Superior temporal gyrus (tissue), 1 donor: ENCODE results near the gene SS18.
A peak's percentile ranks its signal among the peaks of the same experiment; 100 is the strongest.
"Not testable (repeated sequence)": the region's sequence is repeated elsewhere in the genome, so short reads cannot be mapped to it uniquely, and the experiment has no call there.

Experiments
- DNase-seq: peaks from one replicate; pipeline ENCODE4 v3.0.0-alpha.2; 2016; ENCODE audit errors: extremely low spot score

The SS18 gene, protein sequence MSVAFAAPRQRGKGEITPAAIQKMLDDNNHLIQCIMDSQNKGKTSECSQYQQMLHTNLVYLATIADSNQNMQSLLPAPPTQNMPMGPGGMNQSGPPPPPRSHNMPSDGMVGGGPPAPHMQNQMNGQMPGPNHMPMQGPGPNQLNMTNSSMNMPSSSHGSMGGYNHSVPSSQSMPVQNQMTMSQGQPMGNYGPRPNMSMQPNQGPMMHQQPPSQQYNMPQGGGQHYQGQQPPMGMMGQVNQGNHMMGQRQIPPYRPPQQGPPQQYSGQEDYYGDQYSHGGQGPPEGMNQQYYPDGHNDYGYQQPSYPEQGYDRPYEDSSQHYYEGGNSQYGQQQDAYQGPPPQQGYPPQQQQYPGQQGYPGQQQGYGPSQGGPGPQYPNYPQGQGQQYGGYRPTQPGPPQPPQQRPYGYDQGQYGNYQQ

DNA sequence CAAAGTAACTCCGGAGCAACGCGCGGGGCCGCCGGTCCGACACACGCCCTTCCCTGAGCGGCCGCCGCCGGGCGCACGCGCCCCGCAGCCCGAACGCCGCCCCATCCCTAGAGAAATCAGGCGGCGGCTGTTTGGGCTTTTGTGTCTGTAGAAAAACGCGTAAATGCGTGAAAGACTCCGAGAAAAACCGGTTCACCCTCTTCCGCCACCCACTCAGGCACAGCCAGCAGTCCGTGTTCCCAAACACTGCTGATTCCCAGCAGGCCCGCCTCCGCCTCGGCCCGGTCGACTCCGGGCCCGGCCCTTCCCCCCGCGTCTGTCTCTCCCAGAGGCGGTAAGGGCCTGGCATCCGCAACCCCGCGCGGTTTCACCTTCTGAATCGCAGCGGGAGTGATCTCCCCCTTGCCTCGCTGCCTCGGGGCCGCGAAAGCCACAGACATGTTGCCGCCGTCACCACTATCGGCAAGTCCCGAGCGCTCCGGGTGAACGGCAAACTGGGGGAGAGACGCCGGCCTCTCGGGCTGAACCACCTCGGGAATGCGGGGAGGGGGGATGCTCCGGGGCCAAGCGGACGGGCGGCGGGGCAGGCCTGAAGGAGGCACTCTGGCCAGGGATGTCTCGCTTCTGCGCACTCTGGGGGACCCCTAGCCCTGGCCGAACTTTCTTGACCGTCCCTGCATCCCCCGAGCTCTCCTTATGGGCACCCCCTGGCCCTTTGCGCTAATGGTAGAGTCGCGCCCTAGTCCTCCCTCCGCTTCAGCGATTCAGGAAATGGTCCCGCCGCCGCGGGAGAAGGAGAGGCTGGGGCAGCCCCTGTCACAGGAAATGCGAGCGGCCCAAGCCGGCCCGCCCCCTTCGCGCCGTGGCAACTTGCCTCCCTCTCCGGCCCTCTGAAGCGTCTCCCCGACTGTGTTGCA is at the start of gene SS18:
SS18 (minus strand) TSS at position 484 of the 917 bp plus-strand sequence; CDS start at position 440, 44 bp downstream.
- DNase-seq, result peak; percentile 95

DNA sequence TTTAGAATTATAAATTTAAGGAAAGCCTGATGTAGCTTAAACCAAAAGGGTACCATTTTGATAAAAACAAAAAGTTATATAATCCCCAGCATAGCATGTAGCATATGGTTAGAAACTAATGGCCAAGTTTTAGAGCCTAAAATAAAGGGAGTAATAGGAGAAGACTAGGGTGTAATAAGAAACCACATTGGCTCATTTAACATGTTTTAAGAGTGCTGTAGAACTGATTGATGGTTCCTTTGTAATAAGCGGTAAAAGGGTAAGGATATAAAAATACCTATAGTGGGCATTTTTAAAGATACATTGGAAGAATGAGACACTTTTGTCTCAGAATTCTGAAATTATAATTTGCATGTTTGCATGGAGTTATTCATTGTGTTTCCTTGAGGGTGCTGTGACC is 45.1 kb upstream of the SS18 start:
- DNase-seq, result no peak

DNA sequence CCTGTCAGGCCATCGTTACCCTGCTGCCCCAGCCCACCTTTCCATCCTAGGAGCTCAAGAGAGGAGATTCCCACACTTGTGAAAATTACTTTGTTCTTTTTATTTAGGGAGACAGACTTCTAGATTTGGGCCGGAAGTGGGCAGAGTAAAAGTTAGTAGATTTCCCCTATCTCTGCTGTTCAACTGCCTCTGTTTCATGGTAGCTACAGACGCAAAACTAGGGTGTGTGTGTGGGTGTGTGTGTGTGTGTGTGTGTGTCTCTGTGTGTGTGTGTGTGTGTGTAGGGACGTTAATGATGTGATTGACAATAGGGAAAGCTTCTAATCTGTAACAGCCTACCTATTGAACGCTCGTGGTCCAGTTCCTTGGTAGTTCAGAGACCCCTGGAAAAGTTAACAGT is 43.7 kb upstream of the SS18 start:
- DNase-seq, result no peak

DNA sequence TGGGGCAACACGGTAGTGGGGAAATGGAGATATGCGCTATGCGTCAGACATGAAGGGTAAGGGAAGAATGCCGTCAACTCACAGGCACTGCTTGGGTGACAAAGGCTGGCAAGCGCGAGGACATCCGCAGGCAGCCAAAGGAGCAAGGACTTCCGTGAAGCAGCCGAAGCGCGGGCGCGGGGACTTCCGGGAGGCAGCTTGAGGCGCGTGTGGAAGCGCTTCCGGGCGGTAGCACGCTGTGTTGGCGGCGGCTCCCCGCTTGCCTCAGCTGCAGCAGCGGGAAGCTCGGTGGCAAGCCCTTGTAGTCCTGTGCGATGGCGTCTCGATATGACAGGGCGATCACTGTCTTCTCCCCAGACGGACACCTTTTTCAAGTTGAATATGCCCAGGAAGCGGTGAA is 43.2 kb upstream of the SS18 start, which contains the start of gene PSMA8:
PSMA8 (plus strand) TSS at position 218 of the 400 bp plus-strand sequence; CDS start at position 315, 97 bp downstream.
- DNase-seq, result no peak

DNA sequence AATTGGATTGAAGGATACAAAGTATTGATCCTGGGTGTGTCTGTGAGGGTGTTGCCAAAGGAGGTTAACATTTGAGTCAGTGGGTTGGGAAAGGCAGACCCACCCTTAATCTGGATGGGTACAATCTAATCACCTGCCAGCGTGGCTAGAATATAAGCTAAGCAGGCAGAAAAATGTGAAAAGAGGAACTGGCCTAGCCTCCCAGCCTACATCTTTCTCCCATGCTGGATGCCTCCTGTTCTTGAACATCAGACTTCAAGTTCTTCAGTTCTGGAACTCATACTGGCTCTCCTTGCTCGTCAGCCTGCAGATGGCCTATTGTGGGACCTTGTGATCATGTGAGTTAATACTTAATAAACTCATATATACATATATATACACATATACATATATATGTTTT is 37.8 kb upstream of the SS18 start:
- not testable (repeated sequence) for DNase-seq

DNA sequence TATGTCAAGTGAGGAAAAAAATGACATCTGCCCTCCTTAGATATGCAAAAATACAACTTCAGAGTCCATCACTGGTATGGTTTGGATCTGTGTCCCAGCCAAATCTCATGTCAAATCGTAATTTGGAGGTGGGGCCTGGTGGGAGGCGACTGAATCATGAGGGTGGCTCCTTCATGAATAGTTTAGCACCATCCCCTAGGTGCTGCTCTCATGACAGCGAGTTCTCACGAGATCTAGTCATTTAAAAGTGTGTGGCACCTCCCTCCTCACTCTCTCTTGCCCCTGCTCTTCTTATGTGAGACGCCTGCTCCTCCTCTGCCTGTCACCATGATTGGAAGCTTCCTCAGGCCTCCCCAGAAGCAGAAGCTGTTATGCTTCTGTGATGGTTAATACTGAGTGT is 37.4 kb upstream of the SS18 start:
- DNase-seq, result no peak

DNA sequence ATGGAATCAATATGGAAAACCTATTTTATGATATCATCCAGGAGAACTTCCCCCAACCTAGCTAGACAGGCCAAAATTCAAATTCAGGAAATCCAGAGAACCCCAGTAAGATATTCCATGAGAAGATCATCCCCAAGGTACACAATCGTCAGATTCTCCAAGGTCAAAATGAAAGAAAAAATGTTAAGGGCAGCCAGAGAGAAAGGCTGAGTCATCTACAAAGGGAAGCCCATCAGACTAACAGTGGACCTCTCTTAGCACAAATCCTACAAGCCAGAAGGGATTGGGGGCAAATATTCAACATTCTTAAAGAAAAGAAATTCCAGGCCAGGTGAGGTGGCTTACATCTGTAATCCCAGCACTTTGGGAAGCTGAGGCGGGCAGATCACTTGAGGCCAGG is 31.6 kb upstream of the SS18 start:
- DNase-seq, result not testable (repeated sequence)

DNA sequence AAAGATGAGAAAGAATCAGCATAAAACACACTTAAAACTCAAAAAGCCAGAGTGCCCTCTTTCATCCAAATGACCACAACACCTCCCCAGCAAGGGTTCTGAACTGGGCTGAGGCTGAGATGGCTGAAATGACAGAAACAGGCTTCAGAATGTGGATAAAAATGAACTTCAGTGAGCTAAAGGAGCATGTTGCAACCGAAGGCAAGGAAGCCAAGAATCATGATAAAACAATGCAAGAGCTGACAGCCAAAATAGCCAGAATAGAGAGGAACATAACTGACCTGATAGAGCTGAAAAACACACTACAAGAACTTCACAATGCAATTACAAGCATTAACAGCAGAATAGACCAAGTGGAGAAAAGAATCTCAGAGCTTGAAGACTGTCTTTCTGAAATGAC is 31.1 kb upstream of the SS18 start:
- no peak for DNase-seq

DNA sequence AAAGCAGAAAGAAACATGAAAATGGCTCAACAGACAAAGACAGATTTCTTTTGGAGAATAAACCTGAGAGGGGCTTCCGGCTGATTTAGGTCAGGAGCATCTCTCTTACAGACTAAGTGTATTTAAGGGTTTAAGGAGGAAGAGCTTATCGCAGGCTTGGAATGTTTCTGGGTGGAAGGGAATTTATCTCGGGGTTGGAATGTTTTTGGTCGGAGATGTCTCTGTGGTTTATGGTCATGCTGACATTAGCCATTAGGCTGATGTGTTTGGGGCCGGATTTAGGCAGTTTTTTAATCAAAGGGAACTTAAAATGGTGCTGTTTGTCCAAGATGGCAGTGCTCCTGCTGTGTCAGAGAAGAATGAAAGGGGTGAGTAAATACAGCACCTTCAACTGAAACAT is 28.8 kb upstream of the SS18 start:
- DNase-seq, result no peak

DNA sequence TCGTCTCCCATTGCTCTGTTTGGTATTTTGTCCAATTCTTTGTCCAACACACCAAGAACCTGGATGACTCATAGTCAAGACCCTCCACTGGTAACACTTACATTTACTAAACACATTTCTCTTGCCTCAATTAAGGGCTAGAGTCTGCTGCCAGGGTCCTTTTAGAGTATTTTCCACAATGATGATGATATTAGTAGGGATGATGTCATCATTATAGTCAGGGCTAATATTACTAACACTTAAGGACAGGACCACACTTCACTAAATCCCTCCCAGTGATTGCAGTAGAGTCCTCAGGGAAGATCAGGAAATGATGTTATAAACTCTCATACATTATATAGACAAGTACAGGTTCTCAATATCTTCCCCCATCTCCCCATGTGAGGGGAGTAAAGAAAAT is 13.6 kb upstream of the SS18 start:
- DNase-seq, result no peak

DNA sequence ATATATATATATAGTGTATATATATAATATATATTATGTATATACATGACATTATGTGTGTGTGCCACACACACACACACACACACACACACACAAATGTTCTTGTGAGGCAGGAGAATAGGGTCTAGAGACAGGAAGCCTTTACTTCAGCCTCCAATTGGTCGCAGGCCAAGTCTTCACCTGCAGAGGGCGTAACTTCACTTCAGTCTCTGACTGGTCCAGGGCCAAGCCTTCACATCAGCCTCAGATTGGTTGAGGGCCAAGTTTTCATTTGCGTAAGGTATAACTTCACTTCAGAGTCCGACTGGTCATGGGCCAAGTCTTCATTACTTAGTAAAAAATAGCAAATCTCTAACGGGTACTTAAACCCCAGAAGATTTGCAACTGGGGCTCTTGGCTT is 13.2 kb upstream of the SS18 start:
- no peak for DNase-seq

DNA sequence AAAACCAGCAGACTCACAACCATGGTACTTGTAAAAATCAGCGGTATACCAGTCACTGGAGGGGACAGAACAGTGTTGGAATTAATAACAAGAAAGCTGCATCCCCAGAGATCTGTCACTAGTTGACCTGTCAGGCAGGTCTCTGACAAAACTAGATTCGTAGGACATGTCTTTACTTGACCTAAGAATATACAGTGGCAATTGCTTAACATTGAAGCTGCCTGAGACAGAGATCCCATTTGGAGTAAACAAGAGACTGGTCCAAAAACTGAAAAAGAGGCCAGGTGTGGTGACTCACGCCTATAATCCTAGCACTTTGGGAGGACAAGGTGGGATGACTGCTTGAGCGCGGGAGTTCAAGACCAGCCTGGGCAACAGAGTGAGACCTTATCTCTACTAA is 7.2 kb upstream of the SS18 start:
- DNase-seq, result no peak

DNA sequence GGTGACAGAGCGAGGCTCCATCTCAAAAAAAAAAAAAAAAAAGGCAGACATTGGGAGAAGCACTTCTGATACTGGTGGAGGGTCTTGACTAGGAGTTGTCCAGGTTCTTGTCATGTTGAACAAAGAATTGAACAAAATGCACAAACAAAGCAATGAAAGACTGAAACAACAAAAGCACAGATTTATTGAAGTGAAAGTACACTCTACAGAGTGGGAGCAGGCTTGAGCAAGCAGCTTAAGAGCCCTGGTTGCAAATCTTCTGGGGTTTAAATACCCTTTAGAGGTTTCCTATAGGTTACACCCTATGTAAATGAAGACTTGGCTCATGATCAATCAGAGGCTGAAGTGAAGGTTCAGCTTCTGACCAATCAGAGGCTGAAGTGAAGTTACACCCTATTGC is 6.4 kb upstream of the SS18 start:
- DNase-seq, result no peak

DNA sequence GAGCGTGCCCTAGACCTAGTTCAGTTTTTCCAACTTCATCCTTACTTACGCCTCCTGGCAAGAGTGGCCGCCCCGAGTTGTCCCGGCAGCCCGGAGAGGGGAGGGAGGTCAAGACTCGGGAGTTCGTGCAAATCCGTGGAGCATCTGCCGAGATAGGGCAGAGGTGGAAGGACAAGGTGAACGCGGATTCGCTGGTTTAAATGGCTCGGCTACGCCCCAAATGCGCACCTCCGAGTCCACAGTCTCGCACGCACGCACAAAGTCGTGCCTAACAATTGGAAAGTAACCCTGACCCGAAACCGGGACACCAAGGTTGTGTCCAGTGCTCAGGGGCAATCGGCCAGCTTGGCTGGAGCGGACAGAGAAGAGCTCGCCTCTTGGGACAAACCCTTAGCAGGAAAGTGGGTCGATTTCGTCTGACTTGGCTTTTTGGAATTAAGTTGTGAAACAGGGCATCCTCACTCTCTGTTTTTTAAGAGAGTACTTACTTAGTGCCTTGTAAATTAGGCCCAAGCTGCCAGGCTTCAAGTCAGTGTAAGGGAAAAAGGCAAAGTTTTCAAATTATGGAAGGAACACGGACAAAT is 726 bp upstream of the SS18 start:
- DNase-seq, result peak; percentile 58

DNA sequence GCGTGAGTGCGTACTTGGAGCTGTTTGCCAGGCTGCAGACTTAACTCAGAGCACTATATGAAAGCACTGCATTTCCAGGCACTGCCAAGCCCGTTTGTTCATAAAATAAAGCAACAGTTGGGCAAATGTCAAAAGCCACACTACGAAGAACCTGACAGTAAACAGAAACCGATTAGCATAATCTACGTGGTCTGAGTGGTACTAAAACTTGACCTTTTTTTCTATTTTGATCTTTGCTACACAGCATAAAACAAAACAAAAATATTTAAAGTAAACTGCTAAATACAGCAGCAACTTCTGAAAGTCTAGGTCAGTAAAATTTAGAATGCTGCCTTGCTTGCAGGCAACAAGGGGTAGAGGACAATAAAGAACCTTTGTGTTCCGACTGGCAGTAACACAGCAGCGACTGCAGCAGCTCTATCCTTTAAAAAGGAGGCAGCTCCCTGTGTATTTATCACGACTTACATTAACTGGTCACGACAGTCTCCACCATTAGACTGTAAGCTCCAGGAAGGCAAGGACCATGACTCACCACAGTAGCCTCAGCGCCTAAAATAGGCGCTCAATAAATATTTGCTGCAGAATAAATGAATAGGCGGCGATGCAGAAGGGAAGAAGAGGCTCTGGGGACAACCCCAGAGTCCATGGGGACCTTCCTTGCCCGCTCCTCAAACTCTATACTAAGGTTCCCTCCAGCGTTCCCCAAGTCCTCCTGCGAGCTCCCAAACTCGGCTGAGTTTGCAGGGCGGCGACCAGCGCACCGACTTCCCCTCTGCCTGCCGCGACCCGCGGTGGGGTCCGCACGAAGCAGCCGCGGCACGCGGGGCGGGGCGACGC is 902 bp downstream of the SS18 start:
- peak; percentile 75 for DNase-seq

DNA sequence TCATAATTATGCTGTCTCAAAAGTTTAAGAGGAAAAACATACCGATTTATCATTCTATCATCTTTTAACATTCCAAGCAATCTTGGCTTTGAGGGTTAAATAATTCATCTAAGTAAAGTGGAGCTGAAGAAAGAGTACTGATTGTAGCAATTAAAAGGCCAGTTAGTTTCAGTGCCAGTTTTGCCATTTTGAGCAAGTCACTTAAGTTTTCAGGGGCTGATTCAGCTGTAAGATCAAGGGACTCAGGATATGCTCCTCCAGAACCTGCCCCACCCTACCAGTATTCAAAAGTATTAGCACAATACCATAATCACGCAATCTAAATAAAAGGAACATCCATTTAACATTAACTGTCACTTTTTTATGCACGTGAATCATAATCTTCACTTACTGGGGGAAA is 1.9 kb downstream of the SS18 start:
- DNase-seq, result no peak

DNA sequence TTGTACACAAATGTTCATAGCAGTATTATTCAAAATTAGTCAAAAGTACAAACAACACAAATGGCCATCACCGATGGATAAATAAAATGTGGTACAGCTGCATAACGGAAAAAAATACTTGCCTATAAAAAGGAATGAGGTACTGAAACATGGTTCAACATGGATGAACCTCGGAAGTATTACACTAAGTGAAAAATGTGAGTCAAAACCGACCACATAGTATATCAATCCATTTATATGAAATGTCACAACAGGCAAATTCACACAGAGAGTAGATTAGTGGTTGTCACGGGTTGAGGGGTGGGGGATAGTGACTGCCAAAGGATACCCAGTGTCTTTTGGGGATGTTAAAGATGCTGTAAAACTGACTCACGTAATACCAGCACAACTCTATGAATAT is 3.5 kb downstream of the SS18 start:
- DNase-seq, result no peak

DNA sequence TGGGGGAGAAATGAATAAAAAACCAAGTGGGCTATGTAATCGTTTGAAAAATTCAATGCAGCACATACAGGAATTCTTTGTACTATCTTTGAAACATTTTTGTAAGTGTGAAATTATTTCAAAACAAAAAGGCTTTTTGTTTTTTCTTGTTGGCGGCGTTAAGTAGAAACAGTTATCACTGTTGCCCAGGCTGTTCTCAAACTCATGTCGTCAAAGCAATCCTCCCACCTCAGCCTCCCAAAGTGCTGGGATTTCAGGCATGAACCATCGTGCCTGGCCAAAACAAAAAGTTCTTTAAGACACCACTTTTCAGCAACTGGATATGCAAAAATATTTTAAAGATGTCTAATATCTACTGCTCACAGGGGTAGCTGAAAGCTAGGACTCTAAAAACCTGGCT is 5.4 kb downstream of the SS18 start:
- DNase-seq, result no peak

DNA sequence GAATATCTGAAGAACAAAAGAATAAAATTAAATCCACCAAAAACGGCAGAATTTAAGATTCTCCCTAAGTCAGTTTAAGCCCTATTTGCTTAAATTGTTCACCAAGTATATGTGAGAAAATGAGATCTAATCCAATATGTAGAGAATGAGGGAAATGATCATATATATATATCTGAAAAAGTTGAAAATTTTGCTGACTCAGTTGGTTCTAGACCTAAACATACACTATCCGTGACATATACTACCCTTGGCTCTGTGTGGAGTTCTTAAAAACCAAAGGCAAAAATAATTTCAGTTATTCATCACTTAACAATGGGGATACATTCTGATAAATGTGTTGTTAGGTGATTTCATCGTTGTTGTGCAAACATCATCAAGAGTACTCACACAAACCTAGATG is 7.3 kb downstream of the SS18 start:
- no peak for DNase-seq

DNA sequence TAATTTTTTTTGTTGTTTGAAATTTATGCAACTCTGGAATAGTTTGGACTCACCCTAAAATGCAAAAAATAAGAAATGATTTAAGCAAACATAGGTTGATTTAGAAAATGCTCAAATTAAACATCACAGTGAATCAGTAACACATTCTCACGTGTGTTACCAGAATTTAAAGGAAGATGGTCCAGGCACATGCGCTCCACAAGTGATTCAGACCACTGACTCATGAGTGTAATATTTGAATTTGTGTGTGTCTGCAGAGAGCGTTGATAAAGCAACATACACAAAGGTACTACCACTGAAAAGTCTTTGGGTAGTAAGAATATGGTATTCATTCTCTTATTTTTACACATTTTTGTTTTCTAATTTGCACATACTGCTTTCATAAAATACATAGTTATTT is 7.9 kb downstream of the SS18 start:
- DNase-seq, result no peak

DNA sequence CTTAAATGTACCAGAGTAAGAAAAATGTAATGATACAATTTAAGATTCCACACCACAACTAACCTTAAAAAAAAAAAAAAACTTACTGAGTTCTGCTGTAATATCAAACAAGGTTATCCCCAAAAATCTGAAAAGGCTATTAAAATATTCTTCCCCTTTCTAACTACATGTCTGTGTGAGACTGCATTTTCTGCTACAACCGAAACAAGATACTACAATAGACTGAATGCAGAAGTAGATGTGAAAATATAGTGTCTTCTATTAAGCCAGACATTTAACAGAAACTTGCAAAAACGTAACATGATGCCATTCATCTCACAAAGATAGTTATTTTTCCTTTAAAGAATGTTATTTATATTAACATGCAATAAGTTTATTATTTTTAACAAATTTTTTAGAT is 16.2 kb downstream of the SS18 start:
- DNase-seq, result no peak

DNA sequence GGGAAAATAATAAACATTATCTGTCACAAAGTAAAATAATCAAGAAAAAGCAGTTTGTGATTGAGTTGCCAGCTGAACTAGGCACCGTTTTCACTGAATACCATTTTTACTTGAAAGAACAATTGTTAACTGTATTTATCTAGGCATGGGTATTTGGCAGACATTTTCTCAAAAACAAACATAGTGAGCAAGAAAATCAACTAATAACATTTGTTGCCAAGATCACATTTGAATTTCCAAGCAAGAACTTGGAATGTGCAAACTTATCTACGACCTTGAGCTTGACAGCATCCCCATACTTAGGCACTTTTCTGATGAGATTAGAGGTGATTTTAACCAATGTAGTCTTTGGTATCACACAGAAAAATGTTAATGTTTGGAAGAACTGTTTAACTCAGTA is 16.7 kb downstream of the SS18 start:
- DNase-seq, result peak; percentile 63
